CD4-positive, alpha-beta T cell treated with Interleukin-21 for 1 hour (primary cell): ENCODE results near the gene USH2A.
"Not testable (repeated sequence)": the region's sequence is repeated elsewhere in the genome, so short reads cannot be mapped to it uniquely, and the experiment has no call there.

Experiments used
- DNase-seq: peaks from one replicate; pipeline ENCODE4 v3.0.0-alpha.2; 2020

USH2A gene

DNA sequence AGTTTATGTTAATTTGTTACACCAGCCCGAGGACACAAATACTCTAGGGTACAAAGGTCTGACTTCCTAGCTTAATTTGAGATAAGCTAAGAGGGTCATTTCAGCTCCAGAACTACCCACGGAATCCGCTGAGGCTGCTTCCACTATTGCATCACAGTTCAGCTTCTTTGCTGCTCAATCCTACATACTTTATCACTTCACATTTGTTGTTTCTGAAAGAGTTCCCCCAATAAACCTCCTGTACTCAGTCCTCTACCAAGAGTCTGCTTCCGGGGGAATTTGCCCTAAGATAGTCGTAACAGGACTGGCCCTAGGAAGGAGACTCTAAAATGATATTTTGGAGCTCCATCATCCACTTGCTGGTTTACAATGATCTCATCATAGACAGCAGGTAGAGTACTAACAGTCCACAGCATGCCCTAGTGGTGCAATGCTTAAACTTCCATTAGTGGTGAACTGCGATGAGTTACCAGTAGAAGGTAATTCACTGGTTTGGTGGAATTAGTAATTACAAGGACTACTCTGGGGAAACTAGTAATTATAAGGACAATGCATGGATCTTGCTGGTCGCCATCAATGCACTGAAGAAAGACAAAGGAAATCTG lies 229.3 kb downstream of the USH2A start:
- DNase-seq: no peak

DNA sequence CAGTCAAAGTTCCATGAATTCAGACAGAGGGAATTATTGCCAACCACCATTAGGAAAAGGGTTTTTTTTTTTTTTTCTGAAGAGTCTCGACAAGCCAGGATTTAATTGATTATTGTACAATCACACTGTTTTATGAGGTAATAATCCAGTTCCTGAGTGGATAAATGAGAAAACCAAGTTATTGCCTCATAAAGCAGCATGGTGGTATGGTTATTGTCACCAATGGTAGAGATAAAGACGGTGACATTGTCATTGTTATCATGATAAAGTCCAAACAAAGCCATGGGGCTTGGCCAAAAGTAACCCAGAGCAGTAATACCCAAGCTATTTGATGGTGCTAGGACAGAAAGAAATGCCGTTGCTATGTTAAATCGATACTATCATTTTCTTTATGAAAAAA lies 232.8 kb downstream of the USH2A start:
- DNase-seq: no peak

DNA sequence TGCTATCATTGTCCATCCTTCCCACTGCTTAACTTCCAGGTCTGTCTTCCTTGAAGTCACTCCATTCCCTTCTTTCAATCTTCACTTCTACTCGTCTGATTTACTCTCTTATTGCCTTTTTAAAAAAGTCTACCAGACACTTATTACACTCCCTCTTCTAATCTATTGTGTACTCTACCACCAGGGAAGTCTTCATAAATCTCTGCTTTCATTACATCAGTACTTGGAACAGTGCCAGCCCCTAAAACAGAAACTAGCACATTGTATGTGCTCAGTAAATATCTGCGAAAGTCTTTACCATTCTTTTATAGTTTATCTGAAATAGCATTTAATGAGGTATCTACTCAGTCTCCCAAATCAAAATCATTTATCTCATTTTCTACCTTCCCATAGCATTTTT lies 236.4 kb downstream of the USH2A start:
- DNase-seq: no peak

DNA sequence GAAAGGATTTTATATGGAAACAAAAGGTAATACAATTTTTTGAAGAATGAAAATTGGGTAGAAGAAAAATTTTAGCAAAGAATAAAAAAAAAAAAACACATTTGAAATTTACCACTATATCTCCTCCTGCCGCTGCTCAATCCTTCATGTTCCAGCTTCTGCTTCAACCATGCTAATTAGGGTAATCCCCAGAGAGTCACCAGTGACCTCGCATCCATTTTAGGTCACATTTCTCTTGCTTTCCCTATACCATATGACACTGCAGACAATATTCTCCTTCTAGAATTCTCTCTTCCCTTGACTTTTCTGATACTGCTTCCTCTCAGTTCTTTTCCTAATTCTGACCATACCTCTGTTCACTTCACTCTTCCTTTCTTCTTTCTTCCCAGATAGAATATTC lies 237.1 kb downstream of the USH2A start:
- DNase-seq: no peak

DNA sequence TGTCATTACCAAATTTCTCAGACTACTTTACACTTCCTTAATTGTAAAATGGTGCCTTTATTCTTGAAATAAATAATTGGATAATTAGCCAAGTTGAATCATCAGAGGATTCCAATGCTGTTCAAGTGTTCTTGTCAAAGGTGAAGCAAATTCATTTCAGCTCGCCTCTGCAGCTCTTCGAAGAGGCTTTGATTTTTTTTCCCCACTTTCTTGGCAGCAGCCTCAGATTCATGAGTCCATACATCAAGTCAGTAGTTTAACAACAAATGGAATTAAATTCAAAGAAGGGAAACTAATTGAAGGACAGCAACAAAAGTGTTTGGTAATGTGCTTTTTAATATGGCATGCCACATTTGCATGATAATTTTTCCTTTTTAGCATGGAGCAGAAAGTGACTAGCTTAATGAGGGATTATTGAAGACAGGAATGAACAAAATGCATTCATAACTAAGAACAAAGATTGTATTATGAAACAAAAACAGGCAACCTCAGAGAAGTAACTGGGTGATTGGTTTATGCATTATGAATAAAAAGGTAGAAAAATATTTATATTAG lies 239.0 kb downstream of the USH2A start:
- DNase-seq: no peak

DNA sequence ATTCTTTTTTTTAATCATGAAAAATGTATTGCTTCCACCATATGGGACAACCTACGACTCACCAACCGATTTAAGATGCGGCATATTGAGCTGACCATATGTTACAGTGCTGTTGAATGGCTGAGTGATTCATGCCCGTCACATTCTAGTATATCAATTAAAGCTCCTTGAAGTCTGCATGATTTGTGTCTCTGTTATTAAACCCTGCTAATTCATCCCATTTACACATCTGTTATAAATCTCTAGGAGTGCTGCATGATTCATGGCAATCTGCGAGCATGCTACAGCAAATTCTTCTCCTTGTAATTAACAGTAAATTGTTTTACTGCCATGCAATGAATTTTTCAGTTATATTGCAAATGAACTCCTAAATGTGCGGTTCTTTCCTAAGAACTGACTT lies 239.8 kb downstream of the USH2A start:
- no peak for DNase-seq

DNA sequence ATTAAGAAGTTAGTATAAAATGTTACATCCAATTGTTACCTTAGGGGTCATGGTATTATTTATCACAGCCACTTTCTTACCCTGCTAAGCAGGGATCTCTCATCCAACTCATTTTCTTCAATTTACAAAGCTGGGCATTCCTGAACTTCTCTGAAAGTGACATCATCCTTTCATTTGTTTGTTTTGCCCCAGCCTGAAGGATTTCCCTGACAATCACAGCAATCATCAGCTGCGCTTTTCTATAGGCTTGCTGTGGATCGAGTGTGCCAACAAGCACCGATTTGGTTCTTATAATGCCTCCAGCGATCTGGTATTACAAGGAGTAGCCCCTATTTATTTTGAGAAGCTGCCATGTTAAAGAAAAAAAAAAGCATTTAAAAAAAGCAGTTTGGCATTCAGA lies 240.2 kb downstream of the USH2A start:
- DNase-seq: no peak

DNA sequence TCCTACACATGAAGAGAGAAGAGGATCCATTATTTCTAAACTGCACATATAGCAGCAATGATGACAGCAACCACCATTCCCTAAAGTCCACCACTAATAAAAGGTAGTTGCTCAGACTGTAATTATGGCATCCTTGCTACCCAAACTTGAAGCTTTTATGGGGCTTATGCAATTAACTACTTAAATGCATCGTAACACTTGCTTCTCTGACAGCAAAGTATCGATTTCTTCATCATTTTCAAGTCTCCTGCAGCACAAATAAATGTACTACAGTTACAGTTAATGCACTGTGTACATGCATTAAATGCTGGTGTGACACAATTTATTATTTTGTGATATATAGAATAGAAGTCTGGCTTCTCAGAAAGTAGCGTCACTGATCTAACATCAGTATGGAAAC lies 241.7 kb downstream of the USH2A start:
- no peak for DNase-seq

DNA sequence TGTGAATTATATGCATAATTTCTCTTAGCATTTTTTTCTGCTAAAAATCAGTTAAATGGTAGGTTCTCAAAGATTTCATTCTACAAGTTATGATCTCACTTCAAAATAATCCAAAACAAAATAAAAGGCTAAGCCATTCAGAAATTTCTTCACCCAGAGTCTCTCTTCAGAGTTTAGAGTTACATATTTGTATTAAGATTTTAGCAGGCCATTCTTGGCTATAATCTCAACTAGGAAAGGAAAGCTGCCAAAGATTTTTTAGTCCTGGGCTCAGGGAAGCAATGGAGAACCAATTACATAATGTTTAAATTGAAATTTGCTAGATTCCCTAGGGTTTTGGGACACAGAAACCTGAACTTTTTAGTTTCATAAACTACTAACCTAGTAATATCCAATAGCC lies 245.0 kb downstream of the USH2A start:
- no peak for DNase-seq

DNA sequence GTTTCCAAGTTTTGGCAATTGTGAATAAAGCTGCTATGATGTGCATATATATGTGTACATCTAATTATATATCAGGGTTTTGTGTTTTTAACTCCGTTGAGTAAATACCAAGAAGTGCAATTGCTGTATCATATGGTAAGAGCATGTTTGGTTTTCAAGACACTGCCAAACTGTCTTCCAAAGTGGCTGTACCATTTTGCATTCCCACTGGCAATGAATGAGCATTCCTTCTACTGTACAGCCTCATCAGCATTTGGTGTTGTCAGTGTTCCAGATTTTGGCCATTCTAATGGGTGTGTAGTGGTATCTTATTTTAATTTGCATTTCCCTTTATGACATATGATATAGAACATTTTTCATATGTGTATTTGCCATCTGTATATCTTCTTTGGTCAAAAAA lies 246.3 kb downstream of the USH2A start:
- no peak for DNase-seq

DNA sequence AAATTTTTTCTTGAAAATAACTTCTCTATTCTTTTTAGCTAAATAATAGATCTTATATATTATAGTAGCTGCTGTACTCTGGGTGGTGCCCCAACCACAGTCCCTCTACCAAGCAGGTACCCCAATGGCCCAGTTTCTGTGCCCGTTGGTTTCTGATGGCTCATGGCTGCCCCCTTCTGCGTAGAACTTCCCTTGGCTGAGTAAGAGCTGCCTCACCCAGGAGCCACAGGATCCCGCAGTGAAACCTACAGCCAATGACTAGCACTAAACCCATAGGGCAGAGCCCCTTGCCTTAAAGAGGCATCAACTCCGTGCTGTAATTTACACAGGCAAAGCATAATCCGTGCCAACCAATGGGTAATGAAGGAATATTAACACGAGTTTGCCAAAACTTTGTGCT lies 247.5 kb downstream of the USH2A start:
- DNase-seq: no peak

DNA sequence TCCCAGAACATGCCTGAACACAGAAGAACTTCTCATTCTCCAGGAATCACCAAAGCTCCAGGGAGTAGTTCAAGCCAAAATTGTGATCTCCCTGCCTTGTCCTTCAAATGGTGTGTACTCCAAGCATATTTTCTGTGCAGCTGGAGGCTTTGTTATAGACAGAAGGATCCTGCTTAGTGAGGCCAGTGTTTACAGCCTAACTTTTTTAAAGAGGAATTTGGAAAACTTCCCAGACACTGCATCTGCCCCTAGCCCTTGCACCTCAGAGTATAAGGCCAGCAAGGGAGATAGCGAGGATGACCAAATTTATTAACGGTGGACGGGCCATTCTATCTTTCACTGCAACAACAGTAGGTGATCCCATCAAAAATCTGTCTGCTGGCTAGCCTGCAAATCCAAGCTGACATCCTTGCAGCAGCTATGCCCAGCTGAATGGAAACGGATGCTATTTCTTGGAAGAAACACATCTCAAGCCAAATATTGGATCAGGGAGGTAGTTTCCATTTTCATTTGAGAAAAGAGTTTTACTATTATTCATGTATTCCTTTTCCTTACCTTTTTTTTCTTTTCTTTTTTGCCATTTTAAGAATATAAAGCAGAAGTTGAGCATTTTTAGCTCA lies 249.8 kb downstream of the USH2A start:
- DNase-seq: no peak

DNA sequence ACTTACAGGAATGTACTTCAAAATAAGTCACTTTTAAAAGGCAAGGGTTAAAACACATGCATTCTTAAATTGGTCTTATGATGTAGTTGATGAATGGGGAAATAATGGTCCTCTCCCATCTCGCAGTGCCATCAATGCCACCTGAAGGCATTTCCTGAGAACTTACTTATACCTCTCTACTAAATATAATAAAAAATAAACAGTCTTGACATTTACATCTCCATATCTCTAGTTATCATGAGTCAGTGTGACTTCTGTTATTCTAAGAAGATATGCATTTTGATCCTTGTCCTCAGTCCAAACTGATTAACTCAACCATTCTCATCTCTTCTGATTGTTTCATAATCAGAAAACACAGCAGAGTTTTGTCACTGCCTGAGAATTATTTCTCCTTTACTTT lies 253.9 kb downstream of the USH2A start:
- no peak for DNase-seq

DNA sequence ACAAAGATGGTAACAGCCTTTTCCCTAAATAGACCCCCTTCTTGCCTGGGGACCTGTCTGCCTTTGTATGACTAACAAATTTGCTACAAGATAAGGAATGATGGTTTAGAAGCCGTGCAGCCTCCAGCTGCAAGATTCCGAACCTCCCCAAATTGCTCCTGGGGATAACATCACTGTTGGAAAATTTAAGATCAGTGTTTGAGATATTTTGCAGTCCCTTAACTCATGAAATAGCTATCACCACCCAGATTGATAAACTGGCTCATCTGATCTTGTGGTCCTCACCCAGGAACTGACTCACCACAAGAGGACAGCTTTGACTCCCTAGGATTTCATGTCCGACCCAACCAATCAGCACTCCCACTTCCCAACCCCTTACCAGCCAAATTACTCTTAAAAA lies 254.7 kb downstream of the USH2A start:
- DNase-seq: no peak

DNA sequence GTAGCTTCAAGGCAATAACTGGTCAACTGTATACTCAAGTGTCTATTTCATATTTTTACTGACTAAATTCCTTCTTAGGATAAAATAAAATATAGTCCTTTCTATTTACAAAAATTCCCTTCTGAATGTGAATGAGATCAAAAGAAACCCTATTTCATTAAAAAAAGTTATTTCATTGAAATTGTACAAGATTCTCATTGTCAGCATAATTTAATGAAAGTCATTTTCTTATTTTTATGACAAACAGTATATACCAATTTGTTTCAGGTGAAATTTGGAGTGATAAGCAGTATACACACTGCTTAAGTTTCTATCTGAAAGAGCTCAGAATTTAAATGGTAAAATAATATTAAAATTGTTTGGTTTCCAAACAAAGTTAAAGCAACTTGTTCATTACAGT lies 269.2 kb downstream of the USH2A start:
- DNase-seq: no peak

DNA sequence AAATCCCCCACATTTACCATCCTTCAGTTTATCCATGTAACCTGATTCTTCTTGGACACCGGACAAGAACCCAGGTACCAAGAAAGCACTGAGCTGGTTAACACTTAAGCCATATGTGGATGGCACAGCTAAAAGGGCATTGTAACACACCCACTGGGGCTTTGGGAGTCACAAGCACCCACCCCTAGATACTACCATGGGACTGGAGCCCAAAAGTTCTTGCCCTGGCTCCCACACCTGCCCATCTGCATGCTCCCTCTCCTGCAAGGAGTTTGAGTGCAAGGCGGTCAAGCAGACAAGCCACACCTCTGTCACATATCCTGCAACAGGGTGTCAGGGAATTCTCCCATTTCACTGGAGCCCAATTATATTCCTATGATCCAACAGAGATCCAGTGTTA lies 270.1 kb downstream of the USH2A start:
- no peak for DNase-seq

DNA sequence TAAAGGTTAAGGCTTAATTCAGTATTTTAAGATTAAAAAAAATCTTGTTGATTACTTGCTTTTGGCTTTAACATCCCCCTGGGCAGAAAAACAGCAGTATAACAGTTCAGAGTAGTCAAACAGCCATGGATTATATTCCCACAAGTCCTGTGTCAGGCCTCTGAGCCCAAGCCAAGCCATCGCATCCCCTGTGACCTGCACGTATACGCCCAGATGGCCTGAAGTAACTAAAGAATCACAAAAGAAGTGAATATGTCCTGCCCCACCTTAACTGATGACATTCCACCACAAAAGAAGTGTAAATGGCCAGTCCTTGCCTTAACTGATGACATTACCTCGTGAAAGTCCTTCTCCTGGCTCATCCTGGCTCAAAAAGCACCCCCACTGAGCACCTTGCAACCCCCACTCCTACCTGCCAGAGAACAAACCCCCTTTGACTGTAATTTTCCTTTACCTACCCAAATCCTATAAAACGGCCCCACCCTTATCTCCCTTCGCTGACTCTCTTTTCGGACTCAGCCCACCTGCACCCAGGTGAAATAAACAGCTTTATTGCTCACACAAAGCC lies 277.7 kb downstream of the USH2A start:
- not testable (repeated sequence) for DNase-seq

DNA sequence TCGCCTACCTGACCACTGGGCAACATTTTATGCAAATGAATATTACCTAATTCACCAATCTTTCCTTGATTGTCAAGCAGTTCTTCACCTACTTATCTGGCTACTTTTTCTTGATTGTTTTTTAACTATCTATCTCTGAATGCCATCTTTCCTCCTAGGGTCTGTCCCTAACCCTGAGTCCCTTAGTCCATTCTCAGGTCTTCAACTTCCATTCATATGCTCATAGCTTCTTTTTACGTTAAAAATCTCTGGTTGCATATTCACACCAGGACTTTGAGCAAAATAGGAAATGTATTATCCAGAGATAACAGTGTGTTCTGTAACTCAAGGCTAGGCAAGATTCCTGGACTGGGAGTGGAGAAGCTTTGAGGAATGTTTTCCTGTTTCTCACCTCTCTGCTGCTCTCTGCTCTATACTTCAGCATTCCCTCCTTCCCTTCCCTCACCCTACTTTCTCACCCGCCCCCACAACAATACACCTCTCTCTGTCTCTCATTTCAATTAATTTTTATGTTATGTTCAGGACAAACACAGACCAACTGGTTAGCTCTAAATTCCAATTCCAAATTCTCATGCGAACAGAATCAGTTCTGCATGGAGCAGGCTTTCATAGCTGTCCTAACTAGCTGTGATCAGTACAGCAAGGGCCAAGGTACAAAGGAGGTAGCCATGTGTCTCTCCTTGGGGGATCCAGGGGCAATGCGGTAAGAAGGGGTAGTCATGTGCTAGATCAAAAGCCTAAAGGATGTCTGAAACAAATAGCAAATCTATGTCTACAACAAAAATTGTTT lies 278.4 kb downstream of the USH2A start:
- DNase-seq: no peak

DNA sequence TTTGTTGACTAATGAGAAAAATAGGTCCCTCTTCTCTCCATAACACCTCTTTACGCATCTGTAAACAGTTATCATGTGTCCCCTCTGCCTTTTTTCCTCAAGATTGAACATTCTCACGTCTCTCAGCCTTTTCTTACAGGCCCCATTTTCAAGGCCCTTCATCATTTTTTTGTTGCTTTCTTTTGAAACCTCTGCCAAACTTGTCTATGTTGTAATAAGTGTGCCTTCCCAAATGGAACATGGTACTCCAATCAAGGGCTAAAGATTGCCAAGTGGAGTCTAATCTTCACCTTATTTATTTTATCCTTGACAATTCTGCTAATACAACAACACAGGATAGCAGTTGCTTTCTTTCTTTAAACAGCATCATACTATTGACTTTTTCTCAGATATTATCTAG lies 280.3 kb downstream of the USH2A start:
- DNase-seq: no peak

DNA sequence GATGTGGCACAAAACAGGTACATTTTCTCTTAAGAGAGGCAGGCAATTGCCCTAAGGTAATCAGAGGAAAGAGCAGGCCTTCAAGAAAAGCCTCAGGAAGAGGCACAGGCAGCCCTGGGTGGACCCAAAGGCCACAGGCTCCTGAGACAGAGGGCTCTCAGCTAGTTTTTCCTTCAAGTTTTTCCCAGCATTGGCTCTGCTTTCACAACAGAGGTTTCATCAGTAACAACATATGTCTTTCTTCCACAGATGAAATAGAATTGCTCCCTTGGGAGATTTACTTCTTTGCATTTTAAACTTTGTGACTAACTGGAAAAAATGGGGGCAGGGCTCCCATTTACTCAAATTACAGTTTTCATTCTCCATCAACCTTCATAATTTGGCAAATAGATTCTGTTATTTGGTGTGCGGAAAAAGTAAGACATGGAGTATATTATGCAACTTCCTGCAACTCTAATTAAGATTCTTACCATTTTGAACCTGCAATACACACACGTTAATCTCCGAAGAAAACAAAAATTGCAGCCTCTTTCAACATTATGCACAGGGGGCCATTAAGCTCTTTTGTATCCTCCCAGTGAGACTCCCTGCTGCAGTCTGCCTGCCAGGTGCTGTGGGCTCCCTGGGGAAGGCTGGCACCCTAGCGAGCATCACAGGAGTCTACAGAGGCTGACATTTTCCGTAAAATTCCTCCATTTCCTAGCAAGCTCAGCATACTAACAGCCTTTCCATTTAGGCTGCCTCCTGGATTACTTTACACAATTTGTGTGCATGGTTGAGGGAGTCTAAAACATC lies 282.3 kb downstream of the USH2A start:
- DNase-seq: no peak

DNA sequence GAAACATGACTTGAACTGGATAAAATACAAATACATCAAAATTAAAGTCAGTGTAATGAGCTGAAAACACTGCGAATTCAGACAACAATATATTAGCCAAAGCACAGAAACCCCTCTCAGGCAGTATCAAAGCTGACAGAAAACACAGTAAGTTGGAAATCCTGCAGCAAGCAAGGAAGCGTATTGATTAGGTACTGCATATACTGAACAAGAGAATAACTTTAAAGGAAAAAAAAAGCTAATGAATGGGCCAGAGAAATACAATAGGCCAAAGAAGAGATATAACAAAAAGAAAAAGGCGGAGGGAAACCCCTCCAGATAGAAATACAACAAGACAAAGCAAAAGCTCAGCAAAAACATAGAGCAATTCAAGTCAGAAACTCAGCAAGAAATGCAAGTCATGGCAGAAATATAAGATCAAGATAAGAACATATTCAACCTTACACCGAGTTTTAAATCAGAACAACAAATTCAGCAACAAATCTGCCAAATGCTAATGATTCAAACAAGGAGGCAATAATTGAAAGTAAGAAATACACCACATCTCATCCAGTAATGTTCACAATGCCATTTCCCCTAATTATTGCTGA lies 299.0 kb downstream of the USH2A start:
- DNase-seq: no peak

DNA sequence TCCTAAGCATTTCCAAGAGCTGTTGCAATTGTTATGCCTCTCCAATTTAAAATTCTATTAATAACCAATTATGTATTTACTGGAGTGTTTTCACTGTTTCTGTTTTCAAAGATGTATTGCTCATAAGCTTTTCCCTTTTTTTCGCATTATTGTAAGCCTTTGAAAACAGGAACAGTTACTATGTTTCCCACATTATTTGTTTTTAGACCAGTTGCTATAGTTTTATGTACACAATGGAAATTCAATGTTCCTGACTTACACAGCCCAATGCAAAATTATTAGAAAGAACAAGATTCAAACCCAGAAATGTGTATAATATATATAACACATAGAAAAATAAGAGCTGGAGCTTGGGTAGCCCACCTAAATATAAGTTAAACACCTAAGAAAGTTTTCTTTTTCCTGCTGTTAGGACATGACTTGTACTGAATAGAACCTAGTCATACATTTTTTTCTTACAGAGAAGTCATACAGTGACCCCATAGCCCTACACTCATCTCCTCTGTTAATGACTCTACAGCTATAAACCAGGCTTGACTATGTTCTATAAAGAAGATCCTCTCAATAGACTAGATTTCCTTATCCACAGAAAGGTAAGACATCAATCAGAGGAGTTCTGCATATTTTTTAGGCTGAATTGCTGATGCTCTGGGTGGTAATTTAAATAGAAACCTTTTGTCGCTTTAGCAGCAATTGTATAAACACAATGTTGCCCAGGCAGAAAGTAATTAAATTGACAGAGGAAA lies 299.6 kb downstream of the USH2A start:
- DNase-seq: no peak
